Activated CD4-positive, CD25-positive, alpha-beta regulatory T cell treated with anti-CD3 and anti-CD28 coated beads, Interleukin-2, amount 50 U/mL, for 24 hours (primary cell): Measurements from ENCODE around the gene MFSD2A.
"Not testable (repeated sequence)": the region's sequence is repeated elsewhere in the genome, so short reads cannot be mapped to it uniquely, and the experiment has no call there.

Experiments
- ATAC-seq, 2 donors: fragments of 150-1000 bp; cut with Tn5 transposase; one replicate each; pipeline ENCODE4 v1.10.0; 2021; ENCODE audit warnings: mild to moderate bottlenecking in 1 of 2, moderate library complexity in 1 of 2

The MFSD2A gene

GRCh38 chr1:40007481-40008034 lies 52.6 kb downstream of the MFSD2A start:
- not testable (repeated sequence) for ATAC-seq

DNA sequence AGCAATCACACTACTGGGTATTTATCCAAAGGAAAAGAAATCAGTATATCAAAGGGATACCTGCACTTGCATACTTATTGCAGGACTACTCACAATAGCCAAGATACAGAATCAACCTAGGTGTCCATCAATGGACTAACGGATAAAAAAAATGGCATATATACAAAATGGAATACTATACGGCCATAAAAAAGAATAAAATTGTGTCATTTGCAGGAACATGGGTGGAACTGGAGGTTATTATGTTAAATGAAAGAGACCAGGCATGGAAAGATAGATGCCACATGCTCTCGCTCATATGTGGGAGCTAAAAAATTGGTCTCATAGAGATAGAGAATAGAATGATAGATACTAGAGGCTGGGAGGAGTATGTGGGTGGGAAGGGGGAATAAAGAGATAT lies 56.3 kb downstream of the MFSD2A start:
- no peak for ATAC-seq

DNA sequence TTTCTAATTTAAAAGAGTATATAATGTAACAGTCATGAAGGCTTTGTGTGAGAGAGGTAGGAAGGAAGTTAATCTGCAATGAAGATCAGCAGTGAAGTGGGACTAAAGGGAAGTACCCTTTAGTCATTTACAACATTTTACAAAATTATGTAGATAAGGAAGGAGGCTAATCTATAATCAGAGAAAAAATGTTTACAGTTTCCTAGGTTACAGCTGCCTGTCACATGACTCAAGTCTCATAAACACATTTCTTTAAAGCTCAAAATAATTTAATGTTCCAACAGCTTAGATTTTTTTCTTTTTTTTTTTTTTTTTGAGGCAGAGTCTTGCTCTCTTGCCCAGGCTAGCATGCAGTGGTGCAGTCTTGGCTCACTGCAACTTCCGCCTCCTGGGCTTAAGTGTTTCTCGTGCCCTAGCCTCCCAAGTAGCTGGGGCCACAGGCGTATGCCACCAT lies 59.3 kb downstream of the MFSD2A start:
- ATAC-seq, result peak; percentile 67

DNA sequence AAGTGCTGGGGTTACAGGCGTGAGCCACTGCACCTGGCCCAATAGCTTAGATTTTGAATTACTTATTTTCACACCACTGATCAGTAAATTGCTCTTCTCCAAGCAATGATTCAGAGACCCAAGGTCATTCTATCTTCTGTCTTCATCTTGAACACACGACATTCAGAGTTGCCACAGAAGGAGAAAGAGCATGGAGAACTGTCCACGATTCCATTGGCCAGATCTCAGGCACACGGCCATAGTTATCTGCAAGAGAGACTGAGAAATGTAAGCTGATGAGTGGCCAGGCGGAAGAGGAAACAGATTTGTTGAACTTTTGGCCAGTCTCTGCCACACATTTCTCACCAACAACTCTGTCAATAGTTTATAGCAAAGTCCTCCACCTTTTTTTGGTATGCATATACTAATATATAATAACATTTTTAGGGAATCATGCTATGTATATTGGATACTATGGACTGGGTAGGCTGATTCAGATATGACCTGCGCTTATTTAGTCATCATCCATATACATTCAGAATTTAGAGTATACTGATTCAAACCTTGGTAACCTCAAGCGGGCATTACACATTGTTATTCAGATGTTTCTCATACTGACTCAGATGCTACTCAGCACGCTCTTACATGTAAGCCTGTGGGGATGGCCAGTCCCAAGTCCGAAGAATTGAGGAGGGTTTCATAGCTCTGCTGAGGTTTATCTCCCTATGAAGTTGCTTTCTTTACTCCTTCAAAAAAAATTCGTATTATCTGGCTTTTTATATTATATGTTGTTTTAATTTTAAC lies 60.1 kb downstream of the MFSD2A start:
- peak; percentile 95 to 96 for ATAC-seq

DNA sequence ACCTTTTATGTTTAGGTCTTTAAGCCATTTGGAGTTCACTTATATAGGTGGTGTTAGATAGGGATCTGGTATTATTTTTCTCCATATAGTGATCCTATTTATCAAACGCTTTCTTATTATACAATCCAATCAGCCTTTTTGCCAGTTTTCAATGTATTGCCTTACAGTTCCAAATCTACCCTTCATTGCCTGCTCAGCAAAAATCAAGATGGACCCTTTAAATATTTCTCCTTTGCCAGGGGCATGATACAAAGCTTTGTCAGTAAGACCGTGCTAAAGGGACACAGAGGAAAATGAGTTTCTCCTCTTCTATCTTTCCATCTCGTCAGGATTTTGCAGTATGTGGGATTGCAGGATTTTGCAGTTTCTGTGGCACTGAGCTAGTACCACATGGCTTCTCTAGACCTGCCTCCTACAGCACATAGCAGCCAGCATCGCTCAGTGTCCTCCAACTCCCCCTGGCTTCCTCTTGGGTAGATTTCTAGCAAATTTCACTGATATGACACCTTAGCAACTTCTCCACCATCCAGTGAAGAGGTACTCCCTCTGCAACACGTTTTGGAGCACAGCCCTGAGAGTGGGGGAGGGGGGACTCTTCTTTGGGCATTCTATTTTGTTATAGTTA lies 63.1 kb downstream of the MFSD2A start:
- ATAC-seq, result no peak
